Endothelial cell of umbilical vein (primary cell): ENCODE measurements around the gene JSRP1. TPM values are rescaled to one million over a fixed set of nuclear protein-coding genes. Genes with fewer than 3 reads are reported as not detected.

Experiments
- BruUV-seq: library from RNA; stranded (reverse); fragments of 400-500 nt; replicated peaks from 2 replicates; lab custom pipeline; 2021; lab: Mats Ljungman, UMichigan
- CTCF ChIA-PET: fragments of 300-600, 350-600 bp; sonication (Branson Sonifier 250); formaldehyde crosslinking; loops from one replicate; lab custom pipeline; 2021; ENCODE audit warnings: antibody characterized with exemption, inconsistent platforms; lab: Charles Lee
- POLR2A ChIA-PET: fragments of 300-600, 350-600 bp; sonication (Branson Sonifier 250); formaldehyde crosslinking; loops from one replicate; lab custom pipeline; 2021; ENCODE audit warnings: antibody characterized with exemption, inconsistent platforms; lab: Charles Lee
- DNase-seq: peaks from one replicate; pipeline ENCODE4 v3.0.0-alpha.2; 2011; ENCODE audit warnings: low read depth, low spot score
- FAIRE-seq: peaks from 2 replicates; lab custom pipeline; 2011; peaks lifted over from hg19 to GRCh38; lab: Jason Lieb, UNC
- H2AFZ ChIP-seq: 2 replicates; pipeline ENCODE4 v1.6.0; 2012; ENCODE audit warnings: low read depth, low read length, control low read depth, inconsistent platforms
- H3K27ac ChIP-seq: 2 replicates; pipeline ENCODE4 v1.5.1; 2011; ENCODE audit warnings: low read depth, mild to moderate bottlenecking, control low read depth, low read length, moderate library complexity; ENCODE audit not compliant: insufficient read depth
- H3K27me3 ChIP-seq, 2 experiments: 2 replicates each; pipeline versions ENCODE4 v1.6.0 to v1.6.1; 2011; ENCODE audit warnings: low read length in 2 of 2, mixed read lengths in 1 of 2; ENCODE audit not compliant: control insufficient read depth in 2 of 2, insufficient read depth in 2 of 2
- H3K36me3 ChIP-seq, 2 experiments: 2 replicates in 1 of 2; 3 replicates in 1 of 2; pipeline ENCODE4 v1.5.1; 2011; ENCODE audit warnings: low read length in 2 of 2, mild to moderate bottlenecking in 1 of 2, moderate library complexity in 1 of 2; ENCODE audit not compliant: control insufficient read depth in 2 of 2, insufficient read depth in 2 of 2; ENCODE audit errors: extremely low read depth in 1 of 2
- H3K4me1 ChIP-seq: 3 replicates; pipeline ENCODE4 v1.5.1; 2011; ENCODE audit warnings: mild to moderate bottlenecking, low read length; ENCODE audit not compliant: control insufficient read depth, insufficient read depth; ENCODE audit errors: extremely low read depth
- H3K4me2 ChIP-seq: 2 replicates; pipeline ENCODE4 v1.6.1; 2011; ENCODE audit warnings: low read length, control low read depth, mixed read lengths; ENCODE audit not compliant: insufficient read depth
- H3K4me3 ChIP-seq, 3 experiments: fragments of 200-600 bp in 1 of 3; sonication (generic), shearing (Covaris generic) in 1 of 3; replicated peaks in 1 of 3; 2 replicates each; pipeline ENCODE4 v1.5.1; 2011 to 2016; ENCODE audit warnings: control low read depth in 3 of 3, low read length in 3 of 3, mild to moderate bottlenecking in 2 of 3, inconsistent platforms in 1 of 3, low read depth in 1 of 3, moderate library complexity in 1 of 3; ENCODE audit not compliant: insufficient read depth in 1 of 3
- H3K79me2 ChIP-seq: 2 replicates; pipeline ENCODE4 v1.6.0; 2012; ENCODE audit warnings: low read length, inconsistent platforms; ENCODE audit not compliant: control insufficient read depth, insufficient read depth
- H3K9ac ChIP-seq: replicated peaks from 2 replicates; pipeline ENCODE3; 2011; ENCODE audit warnings: low read length, control low read depth; ENCODE audit not compliant: insufficient read depth; ENCODE audit errors: extremely low read depth
- H3K9me1 ChIP-seq: replicated peaks from 3 replicates; pipeline ENCODE4 v1.6.0; 2011; ENCODE audit warnings: mild to moderate bottlenecking, low read length; ENCODE audit not compliant: control insufficient read depth, insufficient read depth; ENCODE audit errors: extremely low read depth
- H3K9me3 ChIP-seq: replicated peaks from 2 replicates; pipeline ENCODE4 v1.5.1; 2012; ENCODE audit warnings: low read length, inconsistent platforms; ENCODE audit not compliant: control insufficient read depth, insufficient read depth
- H4K20me1 ChIP-seq: replicated peaks from 2 replicates; pipeline ENCODE3; 2011; ENCODE audit warnings: mild to moderate bottlenecking, low read length; ENCODE audit not compliant: control insufficient read depth, insufficient read depth; ENCODE audit errors: extremely low read depth
- CTCF ChIP-seq, 2 donors: IDR thresholded peaks; 1 replicate in 1 of 2; 2 replicates in 1 of 2; pipeline ENCODE4 v1.5.1; 2011; ENCODE audit warnings: low read length in 2 of 2, mild to moderate bottlenecking in 2 of 2, moderate library complexity in 2 of 2, control low read depth in 1 of 2, inconsistent platforms in 1 of 2, low read depth in 1 of 2; ENCODE audit not compliant: insufficient read depth in 1 of 2; ENCODE audit errors: extremely low read depth in 1 of 2
- EZH2 ChIP-seq: IDR thresholded peaks from 2 replicates; pipeline ENCODE4 v1.6.1; 2012; ENCODE audit warnings: borderline replicate concordance, low read depth, mild to moderate bottlenecking, moderate library complexity, low read length, inconsistent platforms; ENCODE audit not compliant: severe bottlenecking
- JUN ChIP-seq: IDR thresholded peaks from 2 replicates; pipeline ENCODE4 v1.6.1; 2011; ENCODE audit warnings: borderline replicate concordance, low read depth; ENCODE audit not compliant: insufficient read length, insufficient read depth
- MAX ChIP-seq: IDR thresholded peaks from 2 replicates; pipeline ENCODE4 v1.6.1; 2011; ENCODE audit not compliant: insufficient read depth, insufficient read length
- MYC ChIP-seq: IDR thresholded peaks from one replicate; pipeline ENCODE4 v1.6.1; 2011; ENCODE audit warnings: mild to moderate bottlenecking, low read depth, low read length
- dilution Hi-C: fragments of 300-500 bp; cut with MboI; formaldehyde crosslinking; loops from one replicate; pipeline ENCODE4 v1.15.0; 2019; ENCODE audit warnings: low sequenced_read_pairs; ENCODE audit not compliant: extremely low pct_ligation_motif_present
- intact Hi-C: fragments of 100-400 bp; cut with micrococcal nuclease; formaldehyde crosslinking; loops from one replicate; pipeline ENCODE4 v1.10.0; 2022
- polyA plus RNA-seq, 4 experiments: library from polyadenylated mRNA; depleted of rRNA in 3 of 4; stranded (reverse) in 3 of 4; unstranded in 1 of 4; fragments of >200 nt; gene quantifications; 2 replicates each; pipeline versions ENCODE4 v1.2.1 to v1.2.3, GENCODE V29; 2011 to 2012; ENCODE audit warnings: missing spikeins in 1 of 4
- total RNA-seq: library from RNA; stranded (reverse); gene quantifications from 2 replicates; pipeline ENCODE4 v1.2.3, GENCODE V29; 2021

JSRP1 gene
- total and polyA plus RNA-seq, 2 donors (not counting 3 experiments of a cell fraction or from before 2014, with no cell fraction given), result not detected

- Histone ChIP-seq H3K79me2 (no peaks in the 10 kb centered on the region), H3K27ac (no peak overlapping the region), H3K27me3 (peaks cover 22 to 40% of the 10 kb centered on the region in 2 experiments), H3K4me1 (peaks cover 11% of the 10 kb centered on the region), H3K9me3 (no peaks in the 10 kb centered on the region), H3K4me2 (no peak overlapping the region), H3K9me1 (no peaks in the 10 kb centered on the region), H3K9ac (no peak overlapping the region), H4K20me1 (no peaks in the 10 kb centered on the region), H2AFZ (no peak overlapping the region), H3K36me3 (no peaks in the 10 kb centered on the region), H3K4me3 (no peak overlapping the region)
- dilution Hi-C loops, result no loop called here
- intact Hi-C loops, result loop anchor here (1.0 kb wide), 1 partner anchor 18 kb away; the partner anchor contains the start of genes PLEKHJ1 and SF3A2
- TF ChIP-seq CTCF (IDR thresholded peaks at IDR 0.05; ENCODE audit: extremely low read depth in 1 of 2, insufficient read depth in 1 of 2, low read depth in 1 of 2, low read length in 2 of 2) (peak; percentile 31 to 65), JUN (no peak), MYC (no peak), MAX (no peak), EZH2 (no peak)
- ChIA-PET POLR2A (interaction anchor here (1.5 kb wide), 1 partner anchor 14 kb away, joined by 3 read pairs; no protein-coding TSS in a partner anchor), CTCF (interaction anchor here (0.8 to 3.2 kb wide), 7 partner anchors 13 to 98 kb away, joined by 3 to 15 read pairs (median 6); partner anchors contain the start of gene PLEKHJ1)
- no peak for FAIRE-seq
- DNase-seq, result peak; percentile 51
- BruUV-seq, result no TSS peak
Measured at GRCh38 chr19:2254064-2254872, 1.9 kb downstream of the JSRP1 start.
